GM12878 (cell line): ENCODE measurements around the gene PTPRN2. TPM values are rescaled to one million over a fixed set of nuclear protein-coding genes. Genes with fewer than 3 reads are reported as not detected.

Experiments
- ATAC-seq: fragments of 200-7000 bp; cut with Tn5 transposase; 3 replicates; pipeline ENCODE4 v1.9.1; 2020; ENCODE audit warnings: mild to moderate bottlenecking, moderate library complexity
- BruUV-seq: library from RNA; stranded (reverse); fragments of 400-500 nt; replicated peaks from 2 replicates; lab custom pipeline; 2021; lab: Mats Ljungman, UMichigan
- CTCF ChIA-PET: fragments of 300-600 bp; sonication (Branson Sonifier 250); formaldehyde crosslinking; extraction: SDS; loops from one replicate; lab custom pipeline; 2021; ENCODE audit warnings: inconsistent platforms; lab: Yijun Ruan, JAX
- POLR2A ChIA-PET: fragments of 350-600 bp; formaldehyde crosslinking; extraction: SDS; loops from one replicate; lab custom pipeline; 2021; ENCODE audit warnings: inconsistent platforms; lab: Charles Lee
- RAD21 ChIA-PET: fragments of 300-600 bp; sonication (Branson Sonifier 250); formaldehyde crosslinking; loops from one replicate; lab custom pipeline; 2023; ENCODE audit warnings: antibody characterized with exemption; ENCODE audit not compliant: unreplicated experiment; lab: Charles Lee
- SMC1A ChIA-PET: fragments of 300-600 bp; sonication (Branson Sonifier 250); formaldehyde crosslinking; loops from one replicate; lab custom pipeline; 2023; ENCODE audit not compliant: unreplicated experiment, uncharacterized antibody; lab: Charles Lee
- DNase-seq: peaks from one replicate; pipeline ENCODE4 v3.0.0-alpha.2; 2011; ENCODE audit warnings: low read depth, low spot score
- FAIRE-seq: peaks from 3 replicates; lab custom pipeline; 2011; peaks lifted over from hg19 to GRCh38; lab: Jason Lieb, UNC
- H2AFZ ChIP-seq: 2 replicates; pipeline ENCODE4 v1.6.0; 2011; ENCODE audit warnings: low read depth, low read length, control low read depth; ENCODE audit not compliant: control insufficient read depth
- H3K27ac ChIP-seq: 2 replicates; pipeline ENCODE4 v1.5.1; 2011; ENCODE audit warnings: control low read depth; ENCODE audit not compliant: control insufficient read depth, insufficient read depth
- H3K27me3 ChIP-seq, 2 experiments: replicated peaks in 1 of 2; 2 replicates each; pipeline versions ENCODE4 v1.6.0 to v1.6.1; 2011; ENCODE audit warnings: low read length in 1 of 2; ENCODE audit not compliant: control insufficient read depth in 2 of 2, insufficient read depth in 2 of 2
- H3K36me3 ChIP-seq, 2 experiments: 2 replicates each; pipeline ENCODE4 v1.5.1; 2011; ENCODE audit warnings: low read length in 1 of 2; ENCODE audit not compliant: control insufficient read depth in 2 of 2, insufficient read depth in 2 of 2
- H3K4me1 ChIP-seq: 2 replicates; pipeline ENCODE4 v1.6.1; 2011; ENCODE audit warnings: mild to moderate bottlenecking, low read length, moderate library complexity, mixed read lengths; ENCODE audit not compliant: control insufficient read depth, insufficient read depth
- H3K4me2 ChIP-seq: 2 replicates; pipeline ENCODE4 v1.6.0; 2011; ENCODE audit warnings: control low read depth; ENCODE audit not compliant: control insufficient read depth, insufficient read depth
- H3K4me3 ChIP-seq: fragments of 200-600 bp; sonication (generic); 2 replicates; pipeline ENCODE4 v1.5.1; 2016
- H3K79me2 ChIP-seq: 2 replicates; pipeline ENCODE4 v1.6.0; 2011; ENCODE audit warnings: low read length; ENCODE audit not compliant: control insufficient read depth, insufficient read depth
- H3K9ac ChIP-seq: 2 replicates; pipeline ENCODE4 v1.8.0; 2011; ENCODE audit warnings: low read length, control low read depth, mixed read lengths; ENCODE audit not compliant: control insufficient read depth, insufficient read depth
- H3K9me3 ChIP-seq: replicated peaks from 3 replicates; pipeline ENCODE4 v1.5.1; 2011; ENCODE audit warnings: mild to moderate bottlenecking, low read length; ENCODE audit not compliant: control insufficient read depth, insufficient read depth
- H4K20me1 ChIP-seq: 2 replicates; pipeline ENCODE4 v1.6.0; 2011; ENCODE audit not compliant: control insufficient read depth, insufficient read depth
- CHD1 ChIP-seq: IDR thresholded peaks from 2 replicates; pipeline ENCODE4 v1.6.1; 2012; ENCODE audit warnings: low read depth, low read length, improper control_type of control experiment
- CHD2 ChIP-seq: IDR thresholded peaks from 2 replicates; pipeline ENCODE4 v1.6.1; 2011; ENCODE audit warnings: low read depth, low read length, improper control_type of control experiment, borderline replicate concordance
- CREM ChIP-seq: IDR thresholded peaks from 2 replicates; pipeline ENCODE4 v1.6.1; 2014; ENCODE audit warnings: antibody characterized with exemption, low read depth
- JUNB ChIP-seq: IDR thresholded peaks from 2 replicates; pipeline ENCODE4 v1.6.1; 2016; ENCODE audit warnings: antibody characterized with exemption, mild to moderate bottlenecking
- RBBP5 ChIP-seq: fragments of 200-600 bp; sonication (generic); conservative IDR thresholded peaks from 2 replicates; pipeline ENCODE4 v1.6.1; 2016
- RELA ChIP-seq: fragments of 450-650 bp; IDR thresholded peaks from 2 replicates; pipeline ENCODE4 v1.8.0; 2014; ENCODE audit warnings: borderline replicate concordance; ENCODE audit not compliant: partially characterized antibody
- SIN3A ChIP-seq: IDR thresholded peaks from 2 replicates; pipeline ENCODE4 v1.6.1; 2012; ENCODE audit warnings: low read depth, low read length, improper control_type of control experiment
- SMARCA5 ChIP-seq: fragments of 450-650 bp; IDR thresholded peaks from 2 replicates; pipeline ENCODE4 v1.6.1; 2017; ENCODE audit warnings: mild to moderate bottlenecking
- SRF ChIP-seq, 2 experiments: IDR thresholded peaks; 2 replicates each; pipeline ENCODE4 v1.6.1; 2011; ENCODE audit warnings: low read depth in 2 of 2, low read length in 2 of 2, mild to moderate bottlenecking in 1 of 2, moderate library complexity in 1 of 2
- TARDBP ChIP-seq: IDR thresholded peaks from 2 replicates; pipeline ENCODE4 v1.6.1; 2016; ENCODE audit warnings: borderline replicate concordance
- WGBS: methylation state at CpG from one replicate; pipeline ENCODE4 v1.1.6; 2016; ENCODE audit warnings: low lambda C conversion rate; ENCODE audit not compliant: insufficient replicate concordance, insufficient coverage; ENCODE audit errors: missing lambda C conversion rate; 5-methylcytosine and 5-hydroxymethylcytosine counted together
- in situ Hi-C: fragments of 300-500 bp; cut with MboI; formaldehyde crosslinking; loops from 9 replicates; pipeline ENCODE4 v1.14.3; 2018; ENCODE audit warnings: mixed read lengths
- intact Hi-C: fragments of 100-400 bp; cut with micrococcal nuclease; formaldehyde crosslinking; loops from one replicate; pipeline ENCODE4 v1.14.2; 2022; ENCODE audit not compliant: unreplicated experiment
- polyA plus RNA-seq, 11 experiments: library from polyadenylated mRNA; depleted of rRNA in 4 of 11; unstranded in 6 of 11; stranded (reverse) in 5 of 11; fragments of >200 nt; fragmentation: Nextera tagmentation in 4 of 11; fragmentation: Illumina TruSeq in 1 of 11; extraction: Ambion mirVana in 4 of 11; extraction: Trizol in 1 of 11; gene quantifications; 1 replicate in 1 of 11; 2 replicates in 10 of 11; pipeline versions ENCODE4 v1.2.1 to v1.2.3, GENCODE V29; 2011 to 2016; ENCODE audit warnings: inconsistent platforms in 2 of 11, missing spikeins in 2 of 11, low read depth in 1 of 11
- total RNA-seq, 4 experiments: library from RNA; depleted of rRNA in 3 of 4; stranded (reverse); fragments of >200 nt in 3 of 4; fragmentation: Illumina TruSeq in 1 of 4; extraction: Trizol in 1 of 4; gene quantifications; 2 replicates each; pipeline versions ENCODE4 v1.2.1 to v1.2.3, GENCODE V29; 2013 to 2021
- TF ChIP-seq, protein P1 (sequence below): fragments of 450-650 bp; IDR thresholded peaks from 2 replicates; pipeline ENCODE4 v1.6.1; 2018; ENCODE audit warnings: mild to moderate bottlenecking, low read depth, moderate library complexity; ENCODE audit not compliant: partially characterized antibody
- TF ChIP-seq, protein P2 (sequence below): fragments of 450-650 bp; IDR thresholded peaks from 2 replicates; pipeline ENCODE4 v1.6.1; 2017; ENCODE audit warnings: mild to moderate bottlenecking, low read depth, inconsistent platforms; ENCODE audit not compliant: poor library complexity, severe bottlenecking
- TF ChIP-seq, protein P3 (sequence below): IDR thresholded peaks from 2 replicates; pipeline ENCODE4 v1.6.1; 2011; ENCODE audit warnings: mild to moderate bottlenecking, low read depth, low read length, moderate library complexity; ENCODE audit not compliant: insufficient replicate concordance

Gene PTPRN2
- total and polyA plus RNA-seq, 10 of the 15 experiments (the other 5 are each of a cell fraction or from before 2014, with no cell fraction given) = 5.4 TPM; not detected in 9

DNA sequence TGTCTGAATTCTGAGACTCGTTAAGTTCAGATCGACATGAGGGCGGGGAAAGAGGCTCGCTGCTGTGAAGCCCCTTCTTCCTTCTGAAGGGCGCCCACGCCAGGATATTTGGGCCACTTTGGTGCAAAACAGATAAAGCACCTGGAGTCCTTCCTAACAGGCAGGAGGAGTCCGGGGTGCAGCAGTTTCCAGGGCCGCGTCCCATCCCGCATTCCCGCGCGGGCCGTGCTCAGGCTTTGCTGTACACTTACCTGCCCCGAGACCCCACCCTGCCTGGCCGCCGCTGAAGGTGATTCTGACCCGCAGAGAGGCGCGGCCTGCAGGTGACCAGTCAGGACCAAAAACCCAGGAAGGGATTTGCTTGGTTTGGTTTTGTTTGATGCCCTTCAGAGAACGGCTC lies 454.6 kb downstream of the PTPRN2 start:
- intact Hi-C loops (no loop called here), in situ Hi-C loops (no loop called here)
- H3K27me3 ChIP-seq = no peaks in the 10 kb centered on the region
- no peaks in the 10 kb centered on the region for H3K4me1 ChIP-seq
- ChIA-PET POLR2A (no interaction called here), SMC1A (no interaction called here), CTCF (no interaction called here)
- no peak for FAIRE-seq
- no peaks in the 10 kb centered on the region for H4K20me1 ChIP-seq
- H2AFZ ChIP-seq = no peak overlapping the region
- H3K4me2 ChIP-seq = no peak overlapping the region
- no peak for ATAC-seq
- 87% methylated on average over 21 of the region's 21 CpGs for WGBS
- H3K4me3 ChIP-seq = no peak overlapping the region
- H3K27ac ChIP-seq = no peak overlapping the region
- TF ChIP-seq JUNB (no peak), RELA (no peak)
- TF ChIP-seq, all 136 proteins: peak for 0
- Histone ChIP-seq H3K9me3 (peaks cover 4% of the 10 kb centered on the region; the same call in 1 of the 3 replicates), H3K9ac (no peak overlapping the region), H3K79me2 (no peaks in the 10 kb centered on the region), H3K36me3 (no peaks in the 10 kb centered on the region)
- no peak for DNase-seq
- RAD21 ChIA-PET = no interaction called here
- BruUV-seq = no TSS peak

DNA sequence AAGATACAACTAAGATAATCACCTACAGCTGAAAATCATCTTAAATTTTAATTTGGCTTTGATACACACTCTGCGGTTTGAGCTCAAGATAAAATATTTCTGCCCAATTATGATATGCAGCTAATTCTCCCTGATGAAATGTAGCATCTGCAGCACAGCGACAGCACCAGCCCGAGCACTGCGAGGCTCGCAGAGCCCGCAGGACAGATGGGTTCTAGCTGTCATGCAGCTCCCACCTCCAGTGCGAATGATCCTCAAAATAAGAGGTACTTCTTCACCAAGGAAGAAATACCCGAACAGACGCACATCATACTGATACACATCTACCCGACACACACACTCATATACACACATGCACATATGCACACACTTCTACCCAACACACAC lies 457.6 kb downstream of the PTPRN2 start:
- no TSS peak for BruUV-seq
- no peak overlapping the region for H2AFZ ChIP-seq
- FAIRE-seq (no peak), DNase-seq (no peak), ATAC-seq (no peak)
- CTCF ChIA-PET = no interaction called here
- no peak overlapping the region for H3K4me3 ChIP-seq
- WGBS = 84% methylated on average over 10 of the region's 10 CpGs
- H3K27me3 ChIP-seq = no peaks in the 10 kb centered on the region
- no peaks in the 10 kb centered on the region for H4K20me1 ChIP-seq
- RAD21 ChIA-PET = no interaction called here
- SMC1A ChIA-PET = no interaction called here
- no peak overlapping the region for H3K4me2 ChIP-seq
- H3K36me3 ChIP-seq = no peaks in the 10 kb centered on the region
- peaks cover 4% of the 10 kb centered on the region; the same call in 1 of the 3 replicates for H3K9me3 ChIP-seq
- no peak overlapping the region for H3K27ac ChIP-seq
- POLR2A ChIA-PET = no interaction called here
- no peaks in the 10 kb centered on the region for H3K79me2 ChIP-seq
- intact Hi-C loops (no loop called here), in situ Hi-C loops (no loop called here)
- no peaks in the 10 kb centered on the region for H3K4me1 ChIP-seq
- no peak overlapping the region for H3K9ac ChIP-seq
- TF ChIP-seq CHD2 (no peak), TARDBP (no peak), RBBP5 (no peak), SMARCA5 (no peak), SIN3A (no peak), SRF (IDR thresholded peaks at IDR 0.05; ENCODE audit: low read depth in 2 of 2, low read length in 2 of 2) (no peak), CREM (no peak), CHD1 (no peak)
- TF ChIP-seq, protein P1, sequence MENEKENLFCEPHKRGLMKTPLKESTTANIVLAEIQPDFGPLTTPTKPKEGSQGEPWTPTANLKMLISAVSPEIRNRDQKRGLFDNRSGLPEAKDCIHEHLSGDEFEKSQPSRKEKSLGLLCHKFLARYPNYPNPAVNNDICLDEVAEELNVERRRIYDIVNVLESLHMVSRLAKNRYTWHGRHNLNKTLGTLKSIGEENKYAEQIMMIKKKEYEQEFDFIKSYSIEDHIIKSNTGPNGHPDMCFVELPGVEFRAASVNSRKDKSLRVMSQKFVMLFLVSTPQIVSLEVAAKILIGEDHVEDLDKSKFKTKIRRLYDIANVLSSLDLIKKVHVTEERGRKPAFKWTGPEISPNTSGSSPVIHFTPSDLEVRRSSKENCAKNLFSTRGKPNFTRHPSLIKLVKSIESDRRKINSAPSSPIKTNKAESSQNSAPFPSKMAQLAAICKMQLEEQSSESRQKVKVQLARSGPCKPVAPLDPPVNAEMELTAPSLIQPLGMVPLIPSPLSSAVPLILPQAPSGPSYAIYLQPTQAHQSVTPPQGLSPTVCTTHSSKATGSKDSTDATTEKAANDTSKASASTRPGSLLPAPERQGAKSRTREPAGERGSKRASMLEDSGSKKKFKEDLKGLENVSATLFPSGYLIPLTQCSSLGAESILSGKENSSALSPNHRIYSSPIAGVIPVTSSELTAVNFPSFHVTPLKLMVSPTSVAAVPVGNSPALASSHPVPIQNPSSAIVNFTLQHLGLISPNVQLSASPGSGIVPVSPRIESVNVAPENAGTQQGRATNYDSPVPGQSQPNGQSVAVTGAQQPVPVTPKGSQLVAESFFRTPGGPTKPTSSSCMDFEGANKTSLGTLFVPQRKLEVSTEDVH = no peak
- TF ChIP-seq, protein P2, sequence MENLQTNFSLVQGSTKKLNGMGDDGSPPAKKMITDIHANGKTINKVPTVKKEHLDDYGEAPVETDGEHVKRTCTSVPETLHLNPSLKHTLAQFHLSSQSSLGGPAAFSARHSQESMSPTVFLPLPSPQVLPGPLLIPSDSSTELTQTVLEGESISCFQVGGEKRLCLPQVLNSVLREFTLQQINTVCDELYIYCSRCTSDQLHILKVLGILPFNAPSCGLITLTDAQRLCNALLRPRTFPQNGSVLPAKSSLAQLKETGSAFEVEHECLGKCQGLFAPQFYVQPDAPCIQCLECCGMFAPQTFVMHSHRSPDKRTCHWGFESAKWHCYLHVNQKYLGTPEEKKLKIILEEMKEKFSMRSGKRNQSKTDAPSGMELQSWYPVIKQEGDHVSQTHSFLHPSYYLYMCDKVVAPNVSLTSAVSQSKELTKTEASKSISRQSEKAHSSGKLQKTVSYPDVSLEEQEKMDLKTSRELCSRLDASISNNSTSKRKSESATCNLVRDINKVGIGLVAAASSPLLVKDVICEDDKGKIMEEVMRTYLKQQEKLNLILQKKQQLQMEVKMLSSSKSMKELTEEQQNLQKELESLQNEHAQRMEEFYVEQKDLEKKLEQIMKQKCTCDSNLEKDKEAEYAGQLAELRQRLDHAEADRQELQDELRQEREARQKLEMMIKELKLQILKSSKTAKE = no peak
- TF ChIP-seq, protein P3, sequence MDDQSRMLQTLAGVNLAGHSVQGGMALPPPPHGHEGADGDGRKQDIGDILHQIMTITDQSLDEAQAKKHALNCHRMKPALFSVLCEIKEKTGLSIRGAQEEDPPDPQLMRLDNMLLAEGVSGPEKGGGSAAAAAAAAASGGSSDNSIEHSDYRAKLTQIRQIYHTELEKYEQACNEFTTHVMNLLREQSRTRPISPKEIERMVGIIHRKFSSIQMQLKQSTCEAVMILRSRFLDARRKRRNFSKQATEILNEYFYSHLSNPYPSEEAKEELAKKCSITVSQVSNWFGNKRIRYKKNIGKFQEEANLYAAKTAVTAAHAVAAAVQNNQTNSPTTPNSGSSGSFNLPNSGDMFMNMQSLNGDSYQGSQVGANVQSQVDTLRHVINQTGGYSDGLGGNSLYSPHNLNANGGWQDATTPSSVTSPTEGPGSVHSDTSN = no peak
